Trophoblast cell (in vitro differentiated cells and primary cell): ENCODE results near the gene IGF2R.

Experiments used
- DNase-seq, 2 donors: peaks; one replicate each; pipeline ENCODE4 v3.0.0-alpha.2; 2016
- H2AFZ ChIP-seq: 2 replicates; pipeline ENCODE4 v1.6.1; 2013; ENCODE audit warnings: low read length, moderate library complexity, mild to moderate bottlenecking; ENCODE audit not compliant: insufficient read depth, poor library complexity
- H2AK5ac ChIP-seq: 2 replicates; pipeline ENCODE4 v1.6.1; 2013; ENCODE audit warnings: mild to moderate bottlenecking, low read length
- H2BK120ac ChIP-seq: 2 replicates; pipeline ENCODE4 v1.6.1; 2013; ENCODE audit warnings: low read length, mild to moderate bottlenecking, moderate library complexity; ENCODE audit not compliant: insufficient read depth, poor library complexity
- H2BK12ac ChIP-seq: 2 replicates; pipeline ENCODE4 v1.6.1; 2013; ENCODE audit warnings: mild to moderate bottlenecking, low read length, moderate library complexity
- H2BK5ac ChIP-seq: 2 replicates; pipeline ENCODE4 v1.6.1; 2013; ENCODE audit warnings: low read length, low read depth, moderate library complexity, mild to moderate bottlenecking; ENCODE audit not compliant: poor library complexity
- H3K14ac ChIP-seq: 2 replicates; pipeline ENCODE4 v1.6.1; 2013; ENCODE audit warnings: mild to moderate bottlenecking, low read length
- H3K18ac ChIP-seq: 2 replicates; pipeline ENCODE4 v1.6.1; 2013; ENCODE audit warnings: mild to moderate bottlenecking, low read length
- H3K23ac ChIP-seq: 2 replicates; pipeline ENCODE4 v1.6.1; 2013; ENCODE audit warnings: low read length
- H3K27ac ChIP-seq: 2 replicates; pipeline ENCODE4 v1.5.1; 2013; ENCODE audit warnings: low read depth, mild to moderate bottlenecking, inconsistent platforms, low read length, moderate library complexity
- H3K27me3 ChIP-seq: 2 replicates; pipeline ENCODE4 v1.6.1; 2013; ENCODE audit warnings: inconsistent platforms, mild to moderate bottlenecking, low read length, moderate library complexity; ENCODE audit not compliant: insufficient read depth
- H3K36me3 ChIP-seq, 2 experiments: 1 replicate in 1 of 2; 2 replicates in 1 of 2; pipeline ENCODE4 v1.6.1; 2013; ENCODE audit warnings: low read length in 2 of 2, mild to moderate bottlenecking in 2 of 2, moderate library complexity in 1 of 2; ENCODE audit not compliant: insufficient read depth in 2 of 2, control insufficient read depth in 1 of 2
- H3K4ac ChIP-seq: 2 replicates; pipeline ENCODE4 v1.6.1; 2013; ENCODE audit warnings: low read depth, mild to moderate bottlenecking, low read length, moderate library complexity
- H3K4me1 ChIP-seq, 2 experiments: 1 replicate in 1 of 2; 2 replicates in 1 of 2; pipeline ENCODE4 v1.6.1; 2013; ENCODE audit warnings: low read length in 2 of 2, mild to moderate bottlenecking in 2 of 2, moderate library complexity in 1 of 2; ENCODE audit not compliant: insufficient read depth in 2 of 2, control insufficient read depth in 1 of 2
- H3K4me2 ChIP-seq: 2 replicates; pipeline ENCODE4 v1.6.1; 2013; ENCODE audit warnings: inconsistent platforms, mild to moderate bottlenecking, low read length, moderate library complexity
- H3K4me3 ChIP-seq: 2 replicates; pipeline ENCODE4 v1.5.1; 2013; ENCODE audit warnings: mild to moderate bottlenecking, low read depth, low read length, inconsistent platforms
- H3K79me1 ChIP-seq: one replicate; pipeline ENCODE4 v1.6.1; 2013; ENCODE audit warnings: low read length
- H3K79me2 ChIP-seq: 2 replicates; pipeline ENCODE4 v1.6.1; 2013; ENCODE audit warnings: low read length, mild to moderate bottlenecking; ENCODE audit not compliant: control insufficient read depth, insufficient read depth, poor library complexity
- H3K9ac ChIP-seq: 2 replicates; pipeline ENCODE4 v1.6.1; 2013; ENCODE audit warnings: mild to moderate bottlenecking, low read length
- H3K9me3 ChIP-seq: 2 replicates; pipeline ENCODE4 v1.6.1; 2013; ENCODE audit warnings: low read depth, mild to moderate bottlenecking, control low read depth, inconsistent platforms, low read length; ENCODE audit not compliant: insufficient read depth
- H4K12ac ChIP-seq: 2 replicates; pipeline ENCODE4 v1.6.1; 2013; ENCODE audit warnings: low read depth, mild to moderate bottlenecking, low read length, moderate library complexity
- H4K8ac ChIP-seq: 2 replicates; pipeline ENCODE4 v1.6.1; 2013; ENCODE audit warnings: low read depth, mild to moderate bottlenecking, low read length, moderate library complexity
- H4K91ac ChIP-seq: one replicate; pipeline ENCODE4 v1.6.1; 2013; ENCODE audit warnings: low read depth, mild to moderate bottlenecking, low read length, moderate library complexity
- WGBS: extraction: QIAGEN DNeasy Blood & Tissue Kit; methylation state at CpG from one replicate; pipeline ENCODE4 v1.1.7; 2013; ENCODE audit warnings: missing lambda C conversion rate; ENCODE audit not compliant: insufficient read length, insufficient coverage; ENCODE audit errors: extremely low coverage; 5-methylcytosine and 5-hydroxymethylcytosine counted together

IGF2R gene

DNA sequence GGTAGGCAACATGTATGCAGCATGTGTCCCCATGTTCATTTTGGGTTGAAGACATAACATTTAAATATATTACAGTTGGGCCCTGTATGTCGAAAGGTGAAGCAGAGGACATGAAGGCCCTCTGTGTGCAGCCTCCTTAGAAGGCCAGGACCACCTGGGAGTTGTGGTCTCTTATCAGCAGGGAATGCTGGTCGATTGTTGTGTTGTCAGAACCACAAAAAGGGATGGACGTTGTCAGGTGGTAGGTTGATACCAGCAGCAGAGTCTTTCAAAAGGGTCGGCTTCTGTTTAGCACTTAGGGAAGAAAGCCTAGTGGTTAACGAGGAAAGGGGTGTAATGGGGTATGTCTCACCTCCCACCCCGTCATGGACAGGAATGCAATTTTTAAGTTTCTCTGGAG is 85.4 kb downstream of the IGF2R start:
- H3K18ac ChIP-seq: no peak overlapping the region
- H3K27ac ChIP-seq: no peak overlapping the region
- H2BK120ac ChIP-seq: no peak overlapping the region
- no peaks in the 10 kb centered on the region for H3K27me3 ChIP-seq
- H3K9ac ChIP-seq: no peak overlapping the region
- H4K12ac ChIP-seq: no peak overlapping the region
- H3K4ac ChIP-seq: no peak overlapping the region
- no peak overlapping the region for H3K4me3 ChIP-seq
- H3K4me1 ChIP-seq: no peaks in the 10 kb centered on the region
- no peak overlapping the region for H3K14ac ChIP-seq
- peaks cover 53 to 73% of the 10 kb centered on the region in 2 experiments for H3K36me3 ChIP-seq
- WGBS: no CpG with 5 or more reads among the region's 6 CpGs
- H2BK12ac ChIP-seq: no peak overlapping the region
- H3K4me2 ChIP-seq: no peak overlapping the region
- no peak overlapping the region for H4K8ac ChIP-seq
- H4K91ac ChIP-seq: no peak overlapping the region
- no peaks in the 10 kb centered on the region for H3K9me3 ChIP-seq
- H3K79me2 ChIP-seq: no peaks in the 10 kb centered on the region
- H2BK5ac ChIP-seq: no peak overlapping the region
- H2AFZ ChIP-seq: no peak overlapping the region
- no peak for DNase-seq
- H3K23ac ChIP-seq: no peak overlapping the region
- H3K79me1 ChIP-seq: no peaks in the 10 kb centered on the region
- H2AK5ac ChIP-seq: no peak overlapping the region

DNA sequence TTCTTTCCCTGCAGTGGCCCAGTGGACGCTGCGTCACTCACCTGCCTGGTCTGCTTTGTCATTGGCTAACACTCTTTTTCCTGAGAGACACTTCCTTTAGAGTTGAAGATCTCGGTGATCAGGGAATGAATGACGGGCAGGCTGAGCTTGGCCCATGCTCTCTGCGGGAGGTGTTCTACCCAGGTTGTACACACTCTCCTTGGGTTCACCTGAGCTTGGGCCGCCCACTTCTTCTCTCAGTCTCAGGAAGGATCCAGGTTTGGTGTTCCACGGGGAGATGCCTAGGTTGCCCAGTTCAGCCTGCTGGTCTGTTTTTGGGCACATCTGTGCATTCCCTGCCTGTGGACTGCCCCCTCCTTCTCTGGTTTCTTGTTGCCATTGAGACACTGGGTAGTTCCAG is 86.0 kb downstream of the IGF2R start:
- H2AK5ac ChIP-seq: no peak overlapping the region
- no peak overlapping the region for H3K9ac ChIP-seq
- no peak overlapping the region for H3K4me3 ChIP-seq
- no peak overlapping the region for H2AFZ ChIP-seq
- no peak overlapping the region for H3K27ac ChIP-seq
- H3K79me1 ChIP-seq: no peaks in the 10 kb centered on the region
- H3K9me3 ChIP-seq: no peaks in the 10 kb centered on the region
- H3K18ac ChIP-seq: no peak overlapping the region
- no peak overlapping the region for H2BK5ac ChIP-seq
- no peak overlapping the region for H2BK120ac ChIP-seq
- no peak overlapping the region for H2BK12ac ChIP-seq
- no peak overlapping the region for H3K4ac ChIP-seq
- H4K12ac ChIP-seq: no peak overlapping the region
- no CpG with 5 or more reads among the region's 7 CpGs for WGBS
- H4K8ac ChIP-seq: no peak overlapping the region
- peaks cover 56 to 73% of the 10 kb centered on the region in 2 experiments for H3K36me3 ChIP-seq
- no peak overlapping the region for H3K4me2 ChIP-seq
- no peaks in the 10 kb centered on the region for H3K27me3 ChIP-seq
- H4K91ac ChIP-seq: no peak overlapping the region
- H3K79me2 ChIP-seq: no peaks in the 10 kb centered on the region
- no peak overlapping the region for H3K14ac ChIP-seq
- DNase-seq: no peak
- H3K23ac ChIP-seq: no peak overlapping the region
- H3K4me1 ChIP-seq: no peaks in the 10 kb centered on the region

DNA sequence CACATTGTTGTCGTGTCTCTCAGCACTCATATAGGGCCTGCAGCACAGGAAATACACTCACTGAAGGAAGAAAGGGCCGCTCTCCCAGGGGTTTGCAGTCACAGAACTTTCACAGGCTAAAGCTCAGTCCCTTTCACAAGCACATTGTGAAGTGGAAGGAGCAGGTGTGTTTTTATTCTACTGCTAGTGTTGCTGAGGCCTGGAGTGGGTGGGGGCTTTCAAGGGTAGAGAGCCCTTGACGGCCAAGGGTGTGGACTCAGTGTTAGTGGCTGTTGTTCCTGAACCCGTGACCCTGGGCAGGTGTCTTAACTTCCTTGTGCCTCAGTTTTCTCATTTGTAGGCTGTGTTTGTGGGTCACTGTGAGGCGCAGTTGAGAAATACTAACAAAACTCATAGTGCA is 86.5 kb downstream of the IGF2R start:
- Histone ChIP-seq H3K4ac (no peak overlapping the region), H2BK12ac (no peak overlapping the region), H3K9me3 (no peaks in the 10 kb centered on the region), H3K36me3 (peaks cover 58 to 74% of the 10 kb centered on the region in 2 experiments), H3K4me2 (no peak overlapping the region), H2BK5ac (no peak overlapping the region), H3K14ac (no peak overlapping the region), H2AK5ac (no peak overlapping the region), H3K9ac (no peak overlapping the region), H4K12ac (no peak overlapping the region), H3K79me1 (no peaks in the 10 kb centered on the region), H3K4me1 (no peaks in the 10 kb centered on the region), H3K27ac (no peak overlapping the region), H3K18ac (no peak overlapping the region), H3K23ac (no peak overlapping the region), H4K91ac (no peak overlapping the region), H2BK120ac (no peak overlapping the region), H3K27me3 (no peaks in the 10 kb centered on the region), H3K4me3 (no peak overlapping the region), H4K8ac (no peak overlapping the region), H3K79me2 (no peaks in the 10 kb centered on the region), H2AFZ (no peak overlapping the region)
- no CpG with 5 or more reads among the region's 5 CpGs for WGBS
- DNase-seq: no peak

DNA sequence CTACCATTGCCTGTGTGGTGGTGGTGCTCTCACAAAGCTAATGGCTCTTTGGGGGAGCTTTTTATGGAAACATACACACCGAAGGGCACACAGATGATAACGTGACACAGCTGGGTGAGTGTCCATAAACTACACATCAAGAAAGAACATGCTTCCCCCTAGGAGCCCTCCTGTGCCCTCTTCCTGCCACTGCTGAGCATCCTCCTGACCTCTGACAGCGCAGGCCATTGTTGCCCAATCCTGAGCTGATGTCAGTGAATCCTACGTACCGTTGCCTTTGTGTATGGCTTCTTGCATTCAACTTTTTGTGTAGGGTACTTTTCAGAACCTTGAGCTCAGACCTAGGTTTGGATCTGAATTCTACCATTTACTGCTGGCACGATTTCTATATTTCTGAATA is 86.9 kb downstream of the IGF2R start:
- DNase-seq: no peak
- no CpG with 5 or more reads among the region's 6 CpGs for WGBS
- H2BK120ac ChIP-seq: no peak overlapping the region

More for the DNA sequence above, 86.9 kb downstream of the IGF2R start:
- no peak overlapping the region for H2AK5ac ChIP-seq
- H3K9ac ChIP-seq: no peak overlapping the region
- H3K79me2 ChIP-seq: no peaks in the 10 kb centered on the region
- H3K23ac ChIP-seq: no peak overlapping the region
- no peak overlapping the region for H2BK5ac ChIP-seq
- H2AFZ ChIP-seq: no peak overlapping the region
- H4K8ac ChIP-seq: no peak overlapping the region
- H3K27me3 ChIP-seq: no peaks in the 10 kb centered on the region
- no peak overlapping the region for H3K4me2 ChIP-seq
- H4K91ac ChIP-seq: no peak overlapping the region
- no peaks in the 10 kb centered on the region for H3K4me1 ChIP-seq
- H3K4me3 ChIP-seq: no peak overlapping the region
- no peak overlapping the region for H3K18ac ChIP-seq
- H3K79me1 ChIP-seq: no peaks in the 10 kb centered on the region
- no peak overlapping the region for H2BK12ac ChIP-seq
- H3K4ac ChIP-seq: no peak overlapping the region
- H4K12ac ChIP-seq: no peak overlapping the region
- no peak overlapping the region for H3K14ac ChIP-seq
- no peaks in the 10 kb centered on the region for H3K9me3 ChIP-seq
- H3K36me3 ChIP-seq: peaks cover 56 to 72% of the 10 kb centered on the region in 2 experiments
- no peak overlapping the region for H3K27ac ChIP-seq
